DND-41 (cell line): ENCODE results near the gene ECSIT.

ENCODE experiments used
- ATAC-seq: fragments of 200-7000 bp; cut with Tn5 transposase; 3 replicates; pipeline ENCODE4 v1.9.1; 2021; ENCODE audit warnings: low read depth; ENCODE audit not compliant: insufficient read depth
- DNase-seq: peaks from one replicate; pipeline ENCODE4 v3.0.0-alpha.2; 2020
- H2AFZ ChIP-seq: 2 replicates; pipeline ENCODE4 v1.6.0; 2012; ENCODE audit warnings: low read depth, low read length
- H3K27ac ChIP-seq: 2 replicates; pipeline ENCODE4 v1.5.1; 2012; ENCODE audit warnings: low read length, inconsistent platforms
- H3K27me3 ChIP-seq: fragments of 200-600 bp; sonication (generic); 2 replicates; pipeline ENCODE4 v1.6.0; 2012; ENCODE audit warnings: low read length, mild to moderate bottlenecking, inconsistent platforms; ENCODE audit not compliant: insufficient read depth, poor library complexity
- H3K36me3 ChIP-seq: 2 replicates; pipeline ENCODE4 v1.5.1; 2012; ENCODE audit warnings: low read length, inconsistent platforms; ENCODE audit not compliant: insufficient read depth
- H3K4me1 ChIP-seq: 2 replicates; pipeline ENCODE4 v1.5.1; 2012; ENCODE audit warnings: mild to moderate bottlenecking, low read length; ENCODE audit not compliant: insufficient read depth
- H3K4me2 ChIP-seq: 2 replicates; pipeline ENCODE4 v1.6.0; 2012; ENCODE audit warnings: mild to moderate bottlenecking, moderate library complexity, low read length, inconsistent platforms; ENCODE audit not compliant: insufficient read depth
- H3K4me3 ChIP-seq, 2 experiments: fragments of 200-600 bp in 1 of 2; shearing (Covaris generic) in 1 of 2; 2 replicates each; pipeline ENCODE4 v1.5.1; 2012 to 2016; ENCODE audit warnings: inconsistent platforms in 2 of 2, low read length in 2 of 2, mild to moderate bottlenecking in 2 of 2, low read depth in 1 of 2, moderate library complexity in 1 of 2
- H3K79me2 ChIP-seq: 2 replicates; pipeline ENCODE4 v1.6.0; 2012; ENCODE audit warnings: low read length, inconsistent platforms; ENCODE audit not compliant: insufficient read depth
- H3K9ac ChIP-seq: 2 replicates; pipeline ENCODE4 v1.6.0; 2012; ENCODE audit warnings: low read depth, mild to moderate bottlenecking, inconsistent platforms, low read length, moderate library complexity
- H3K9me3 ChIP-seq: 2 replicates; pipeline ENCODE4 v1.5.1; 2012; ENCODE audit warnings: low read length, moderate library complexity, mild to moderate bottlenecking, inconsistent platforms; ENCODE audit not compliant: insufficient read depth, severe bottlenecking
- H4K20me1 ChIP-seq: 2 replicates; pipeline ENCODE4 v1.6.0; 2012; ENCODE audit warnings: low read length; ENCODE audit not compliant: insufficient read depth
- CTCF ChIP-seq: IDR thresholded peaks from 2 replicates; pipeline ENCODE4 v1.5.1; 2012; ENCODE audit warnings: borderline replicate concordance, low read length, moderate library complexity, mild to moderate bottlenecking; ENCODE audit not compliant: poor library complexity, severe bottlenecking; ENCODE audit errors: extremely low read depth
- EZH2 ChIP-seq: IDR thresholded peaks from 3 replicates; pipeline ENCODE4 v1.6.1; 2012; ENCODE audit warnings: borderline replicate concordance, low read depth, mild to moderate bottlenecking, moderate library complexity, low read length, inconsistent platforms; ENCODE audit not compliant: severe bottlenecking

ECSIT gene

DNA sequence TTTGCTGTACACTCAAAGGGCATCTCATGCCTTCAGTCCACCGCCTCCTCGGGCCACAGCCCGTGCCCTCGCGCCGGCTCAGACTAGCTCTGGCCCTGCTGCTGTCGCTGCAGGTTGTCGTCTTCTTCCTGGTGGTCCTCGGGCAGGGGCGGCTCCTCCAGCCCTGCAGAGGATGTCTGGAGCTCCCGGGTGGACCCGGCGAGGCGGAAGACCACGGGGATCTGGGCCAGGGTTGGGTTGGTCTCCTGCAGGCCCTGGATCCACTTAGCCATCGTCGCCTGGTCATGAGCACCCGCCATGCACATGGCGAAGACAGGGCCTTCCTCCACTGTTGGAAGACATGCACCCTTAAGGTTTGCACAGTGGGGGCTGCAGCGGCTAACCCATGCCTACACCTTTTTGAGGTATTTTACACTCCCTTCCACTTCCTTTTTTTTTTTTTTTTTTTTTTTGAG lies 22.8 kb downstream of the ECSIT start:
- TF ChIP-seq CTCF (no peak), EZH2 (no peak)
- Histone ChIP-seq H3K9me3 (no peaks in the 10 kb centered on the region), H3K27ac (peak overlapping the region; percentile 92), H3K36me3 (peaks cover 7% of the 10 kb centered on the region), H3K27me3 (no peaks in the 10 kb centered on the region), H3K4me1 (peaks cover 29% of the 10 kb centered on the region), H3K4me3 (peak overlapping the region; percentile 76 to 88), H3K4me2 (peak overlapping the region; percentile 95), H4K20me1 (no peaks in the 10 kb centered on the region), H3K79me2 (peaks cover 13% of the 10 kb centered on the region), H3K9ac (peak overlapping the region; percentile 84), H2AFZ (peak overlapping the region; percentile 89)
- ATAC-seq (peak; percentile 41), DNase-seq (no peak)

GRCh38 chr19:11505504-11506100 lies 23.3 kb downstream of the ECSIT start, which contains the start of gene ZNF653:
ZNF653 (minus strand) TSS chr19:11505839; CDS start chr19:11505786, 53 bp downstream.
- H3K27ac ChIP-seq: peak within 1 kb of the TSS; percentile 92
- ATAC-seq (peak; percentile 62), DNase-seq (peak; percentile 97)
- TF ChIP-seq CTCF (no peak), EZH2 (no peak)
- peaks cover 4% of the 10 kb centered on the region; the same call in 1 of the 2 replicates for H3K36me3 ChIP-seq
- no peaks in the 10 kb centered on the region for H3K27me3 ChIP-seq
- peaks cover 13% of the 10 kb centered on the region for H3K79me2 ChIP-seq
- peak within 1 kb of the TSS; percentile 76 to 88 for H3K4me3 ChIP-seq
- H3K4me1 ChIP-seq: peaks cover 29% of the 10 kb centered on the region
- H4K20me1 ChIP-seq: no peaks in the 10 kb centered on the region
- peak within 1 kb of the TSS; percentile 84 for H3K9ac ChIP-seq
- peak within 1 kb of the TSS; percentile 89 for H2AFZ ChIP-seq
- H3K9me3 ChIP-seq: no peaks in the 10 kb centered on the region
- peak within 1 kb of the TSS; percentile 95 for H3K4me2 ChIP-seq

DNA sequence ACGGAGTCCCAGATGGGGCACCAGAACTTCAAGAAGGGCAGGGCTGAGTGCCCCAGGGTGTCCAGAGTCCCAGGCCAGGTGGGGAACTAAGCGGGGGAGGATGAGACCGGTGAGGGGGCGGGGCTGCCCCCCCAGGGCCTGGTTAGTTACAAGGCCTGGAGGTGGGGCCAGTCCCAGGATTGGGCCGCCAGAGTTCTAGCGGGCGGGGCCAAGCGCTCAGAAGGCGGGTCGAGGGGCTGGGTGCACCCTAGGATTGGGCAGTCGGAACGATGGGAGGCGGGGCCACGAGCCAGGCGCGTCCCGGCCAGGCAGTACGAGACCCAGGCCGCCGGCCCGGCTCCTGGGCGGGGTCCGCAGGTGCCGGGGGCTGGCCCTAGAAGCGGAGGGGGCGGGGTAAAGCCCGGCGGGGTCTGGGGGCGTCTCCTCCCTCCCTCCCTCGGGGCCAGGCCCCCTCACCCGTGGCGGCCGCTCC lies 23.9 kb downstream of the ECSIT start:
- Histone ChIP-seq H3K36me3 (peaks cover 4% of the 10 kb centered on the region; the same call in 1 of the 2 replicates), H3K9ac (peak overlapping the region; percentile 84), H3K27me3 (no peaks in the 10 kb centered on the region), H4K20me1 (no peaks in the 10 kb centered on the region), H3K27ac (peak overlapping the region; percentile 84), H3K4me3 (peak overlapping the region; percentile 76 to 88), H2AFZ (peak overlapping the region; percentile 83), H3K4me2 (peak overlapping the region; percentile 95), H3K9me3 (no peaks in the 10 kb centered on the region), H3K79me2 (peaks cover 13% of the 10 kb centered on the region), H3K4me1 (peaks cover 29% of the 10 kb centered on the region)
- peak; percentile 91 for ATAC-seq
- TF ChIP-seq EZH2 (no peak), CTCF (no peak)
- peak; percentile 98 for DNase-seq
